ENCODE results near the gene HES4.

The HES4 gene

GRCh38 chr1:956636-957035 is 43.3 kb downstream of the HES4 start:
- no peaks in the 10 kb centered on the region for H3K4me1 ChIP-seq (ENCODE audit: control insufficient read depth, insufficient read depth, low read length)
- H3K27me3 ChIP-seq (ENCODE audit: control insufficient read depth, insufficient read depth, low read length) = no peaks in the 10 kb centered on the region
- H3K27ac ChIP-seq (ENCODE audit: low read length) = no peak overlapping the region
- DNase-seq (ENCODE audit: low read depth, low spot score) = no peak
- H3K9me3 ChIP-seq (ENCODE audit: control insufficient read depth, insufficient read depth, low read length) = no peaks in the 10 kb centered on the region
- WGBS (ENCODE audit: insufficient coverage, insufficient read length) = no CpG with 5 or more reads among the region's 11 CpGs
- no peak overlapping the region for H3K4me3 ChIP-seq (ENCODE audit: low read length)
- H3K36me3 ChIP-seq (ENCODE audit: control insufficient read depth, insufficient read depth, low read length) = peaks cover 41% of the 10 kb centered on the region

GRCh38 chr1:955474-955873 is 44.4 kb downstream of the HES4 start:
- H3K36me3 ChIP-seq (ENCODE audit: control insufficient read depth, insufficient read depth, low read length) = peaks cover 46% of the 10 kb centered on the region
- no CpG with 5 or more reads among the region's 6 CpGs for WGBS (ENCODE audit: insufficient coverage, insufficient read length)
- no peaks in the 10 kb centered on the region for H3K4me1 ChIP-seq (ENCODE audit: control insufficient read depth, insufficient read depth, low read length)
- no peak for DNase-seq (ENCODE audit: low read depth, low spot score)
- H3K27me3 ChIP-seq (ENCODE audit: control insufficient read depth, insufficient read depth, low read length) = no peaks in the 10 kb centered on the region
- no peaks in the 10 kb centered on the region for H3K9me3 ChIP-seq (ENCODE audit: control insufficient read depth, insufficient read depth, low read length)
- H3K27ac ChIP-seq (ENCODE audit: low read length) = no peak overlapping the region
- H3K4me3 ChIP-seq (ENCODE audit: low read length) = no peak overlapping the region

GRCh38 chr1:954927-955326 is 45.0 kb downstream of the HES4 start:
- no CpG with 5 or more reads among the region's 13 CpGs for WGBS (ENCODE audit: insufficient coverage, insufficient read length)
- Histone ChIP-seq H3K4me1 (ENCODE audit: control insufficient read depth, insufficient read depth, low read length) (no peaks in the 10 kb centered on the region), H3K9me3 (ENCODE audit: control insufficient read depth, insufficient read depth, low read length) (no peaks in the 10 kb centered on the region), H3K36me3 (ENCODE audit: control insufficient read depth, insufficient read depth, low read length) (peaks cover 52% of the 10 kb centered on the region), H3K27me3 (ENCODE audit: control insufficient read depth, insufficient read depth, low read length) (no peaks in the 10 kb centered on the region), H3K27ac (ENCODE audit: low read length) (no peak overlapping the region), H3K4me3 (ENCODE audit: low read length) (no peak overlapping the region)
- no peak for DNase-seq (ENCODE audit: low read depth, low spot score)

GRCh38 chr1:953524-954320 is 46.2 kb downstream of the HES4 start:
- Histone ChIP-seq H3K27ac (ENCODE audit: low read length) (no peak overlapping the region), H3K36me3 (ENCODE audit: control insufficient read depth, insufficient read depth, low read length) (peaks cover 56% of the 10 kb centered on the region), H3K4me3 (ENCODE audit: low read length) (no peak overlapping the region), H3K27me3 (ENCODE audit: control insufficient read depth, insufficient read depth, low read length) (no peaks in the 10 kb centered on the region), H3K9me3 (ENCODE audit: control insufficient read depth, insufficient read depth, low read length) (no peaks in the 10 kb centered on the region), H3K4me1 (ENCODE audit: control insufficient read depth, insufficient read depth, low read length) (no peaks in the 10 kb centered on the region)
- no CpG with 5 or more reads among the region's 32 CpGs for WGBS (ENCODE audit: insufficient coverage, insufficient read length)
- no peak for DNase-seq (ENCODE audit: low read depth, low spot score)

- DNase-seq (ENCODE audit: low read depth, low spot score) = no peak
- Histone ChIP-seq H3K36me3 (ENCODE audit: control insufficient read depth, insufficient read depth, low read length) (peaks cover 66% of the 10 kb centered on the region), H3K4me1 (ENCODE audit: control insufficient read depth, insufficient read depth, low read length) (no peaks in the 10 kb centered on the region), H3K9me3 (ENCODE audit: control insufficient read depth, insufficient read depth, low read length) (no peaks in the 10 kb centered on the region), H3K4me3 (ENCODE audit: low read length) (no peak overlapping the region), H3K27ac (ENCODE audit: low read length) (no peak overlapping the region), H3K27me3 (ENCODE audit: control insufficient read depth, insufficient read depth, low read length) (no peaks in the 10 kb centered on the region)
- WGBS (ENCODE audit: insufficient coverage, insufficient read length) = no CpG with 5 or more reads among the region's 7 CpGs
Measured at GRCh38 chr1:952603-953002, 47.3 kb downstream of the HES4 start.

GRCh38 chr1:952201-952600 is 47.7 kb downstream of the HES4 start:
- no peak for DNase-seq (ENCODE audit: low read depth, low spot score)
- Histone ChIP-seq H3K36me3 (ENCODE audit: control insufficient read depth, insufficient read depth, low read length) (peaks cover 67% of the 10 kb centered on the region), H3K4me3 (ENCODE audit: low read length) (no peak overlapping the region), H3K27ac (ENCODE audit: low read length) (no peak overlapping the region), H3K9me3 (ENCODE audit: control insufficient read depth, insufficient read depth, low read length) (no peaks in the 10 kb centered on the region), H3K27me3 (ENCODE audit: control insufficient read depth, insufficient read depth, low read length) (no peaks in the 10 kb centered on the region), H3K4me1 (ENCODE audit: control insufficient read depth, insufficient read depth, low read length) (no peaks in the 10 kb centered on the region)
- WGBS (ENCODE audit: insufficient coverage, insufficient read length) = no CpG with 5 or more reads among the region's 15 CpGs

GRCh38 chr1:951364-951763 is 48.5 kb downstream of the HES4 start:
- no peak for DNase-seq (ENCODE audit: low read depth, low spot score)
- H3K4me1 ChIP-seq (ENCODE audit: control insufficient read depth, insufficient read depth, low read length) = no peaks in the 10 kb centered on the region
- H3K36me3 ChIP-seq (ENCODE audit: control insufficient read depth, insufficient read depth, low read length) = peaks cover 64% of the 10 kb centered on the region
- H3K4me3 ChIP-seq (ENCODE audit: low read length) = no peak overlapping the region
- no peak overlapping the region for H3K27ac ChIP-seq (ENCODE audit: low read length)
- no peaks in the 10 kb centered on the region for H3K9me3 ChIP-seq (ENCODE audit: control insufficient read depth, insufficient read depth, low read length)
- H3K27me3 ChIP-seq (ENCODE audit: control insufficient read depth, insufficient read depth, low read length) = no peaks in the 10 kb centered on the region
- WGBS (ENCODE audit: insufficient coverage, insufficient read length) = no CpG with 5 or more reads among the region's 6 CpGs

- Histone ChIP-seq H3K9me3 (ENCODE audit: control insufficient read depth, insufficient read depth, low read length) (no peaks in the 10 kb centered on the region), H3K36me3 (ENCODE audit: control insufficient read depth, insufficient read depth, low read length) (peaks cover 64% of the 10 kb centered on the region), H3K27me3 (ENCODE audit: control insufficient read depth, insufficient read depth, low read length) (no peaks in the 10 kb centered on the region), H3K4me3 (ENCODE audit: low read length) (no peak overlapping the region), H3K4me1 (ENCODE audit: control insufficient read depth, insufficient read depth, low read length) (no peaks in the 10 kb centered on the region), H3K27ac (ENCODE audit: low read length) (no peak overlapping the region)
- WGBS (ENCODE audit: insufficient coverage, insufficient read length) = no CpG with 5 or more reads among the region's 23 CpGs
- DNase-seq (ENCODE audit: low read depth, low spot score) = no peak
Measured at GRCh38 chr1:950881-951280, 49.0 kb downstream of the HES4 start.

- WGBS (ENCODE audit: insufficient coverage, insufficient read length) = no CpG with 5 or more reads among the region's 9 CpGs
- H3K9me3 ChIP-seq (ENCODE audit: control insufficient read depth, insufficient read depth, low read length) = no peaks in the 10 kb centered on the region
- H3K36me3 ChIP-seq (ENCODE audit: control insufficient read depth, insufficient read depth, low read length) = peaks cover 62% of the 10 kb centered on the region
- H3K4me1 ChIP-seq (ENCODE audit: control insufficient read depth, insufficient read depth, low read length) = no peaks in the 10 kb centered on the region
- H3K4me3 ChIP-seq (ENCODE audit: low read length) = no peak overlapping the region
- no peaks in the 10 kb centered on the region for H3K27me3 ChIP-seq (ENCODE audit: control insufficient read depth, insufficient read depth, low read length)
- DNase-seq (ENCODE audit: low read depth, low spot score) = no peak
- H3K27ac ChIP-seq (ENCODE audit: low read length) = no peak overlapping the region
Measured at GRCh38 chr1:950268-950667, 49.6 kb downstream of the HES4 start.
